Trophoblast cell (in vitro differentiated cells and primary cell): ENCODE results near the gene PRRX2.

Experiments
- DNase-seq, 2 donors: peaks; one replicate each; pipeline ENCODE4 v3.0.0-alpha.2; 2016
- H2AFZ ChIP-seq: 2 replicates; pipeline ENCODE4 v1.6.1; 2013; ENCODE audit warnings: low read length, moderate library complexity, mild to moderate bottlenecking; ENCODE audit not compliant: insufficient read depth, poor library complexity
- H2AK5ac ChIP-seq: 2 replicates; pipeline ENCODE4 v1.6.1; 2013; ENCODE audit warnings: mild to moderate bottlenecking, low read length
- H2BK120ac ChIP-seq: 2 replicates; pipeline ENCODE4 v1.6.1; 2013; ENCODE audit warnings: low read length, mild to moderate bottlenecking, moderate library complexity; ENCODE audit not compliant: insufficient read depth, poor library complexity
- H2BK12ac ChIP-seq: 2 replicates; pipeline ENCODE4 v1.6.1; 2013; ENCODE audit warnings: mild to moderate bottlenecking, low read length, moderate library complexity
- H2BK5ac ChIP-seq: 2 replicates; pipeline ENCODE4 v1.6.1; 2013; ENCODE audit warnings: low read length, low read depth, moderate library complexity, mild to moderate bottlenecking; ENCODE audit not compliant: poor library complexity
- H3K14ac ChIP-seq: 2 replicates; pipeline ENCODE4 v1.6.1; 2013; ENCODE audit warnings: mild to moderate bottlenecking, low read length
- H3K18ac ChIP-seq: 2 replicates; pipeline ENCODE4 v1.6.1; 2013; ENCODE audit warnings: mild to moderate bottlenecking, low read length
- H3K23ac ChIP-seq: 2 replicates; pipeline ENCODE4 v1.6.1; 2013; ENCODE audit warnings: low read length
- H3K27ac ChIP-seq: 2 replicates; pipeline ENCODE4 v1.5.1; 2013; ENCODE audit warnings: low read depth, mild to moderate bottlenecking, inconsistent platforms, low read length, moderate library complexity
- H3K27me3 ChIP-seq: 2 replicates; pipeline ENCODE4 v1.6.1; 2013; ENCODE audit warnings: inconsistent platforms, mild to moderate bottlenecking, low read length, moderate library complexity; ENCODE audit not compliant: insufficient read depth
- H3K36me3 ChIP-seq, 2 experiments: 1 replicate in 1 of 2; 2 replicates in 1 of 2; pipeline ENCODE4 v1.6.1; 2013; ENCODE audit warnings: low read length in 2 of 2, mild to moderate bottlenecking in 2 of 2, moderate library complexity in 1 of 2; ENCODE audit not compliant: insufficient read depth in 2 of 2, control insufficient read depth in 1 of 2
- H3K4ac ChIP-seq: 2 replicates; pipeline ENCODE4 v1.6.1; 2013; ENCODE audit warnings: low read depth, mild to moderate bottlenecking, low read length, moderate library complexity
- H3K4me1 ChIP-seq, 2 experiments: 1 replicate in 1 of 2; 2 replicates in 1 of 2; pipeline ENCODE4 v1.6.1; 2013; ENCODE audit warnings: low read length in 2 of 2, mild to moderate bottlenecking in 2 of 2, moderate library complexity in 1 of 2; ENCODE audit not compliant: insufficient read depth in 2 of 2, control insufficient read depth in 1 of 2
- H3K4me2 ChIP-seq: 2 replicates; pipeline ENCODE4 v1.6.1; 2013; ENCODE audit warnings: inconsistent platforms, mild to moderate bottlenecking, low read length, moderate library complexity
- H3K4me3 ChIP-seq: 2 replicates; pipeline ENCODE4 v1.5.1; 2013; ENCODE audit warnings: mild to moderate bottlenecking, low read depth, low read length, inconsistent platforms
- H3K79me1 ChIP-seq: one replicate; pipeline ENCODE4 v1.6.1; 2013; ENCODE audit warnings: low read length
- H3K79me2 ChIP-seq: 2 replicates; pipeline ENCODE4 v1.6.1; 2013; ENCODE audit warnings: low read length, mild to moderate bottlenecking; ENCODE audit not compliant: control insufficient read depth, insufficient read depth, poor library complexity
- H3K9ac ChIP-seq: 2 replicates; pipeline ENCODE4 v1.6.1; 2013; ENCODE audit warnings: mild to moderate bottlenecking, low read length
- H3K9me3 ChIP-seq: 2 replicates; pipeline ENCODE4 v1.6.1; 2013; ENCODE audit warnings: low read depth, mild to moderate bottlenecking, control low read depth, inconsistent platforms, low read length; ENCODE audit not compliant: insufficient read depth
- H4K12ac ChIP-seq: 2 replicates; pipeline ENCODE4 v1.6.1; 2013; ENCODE audit warnings: low read depth, mild to moderate bottlenecking, low read length, moderate library complexity
- H4K8ac ChIP-seq: 2 replicates; pipeline ENCODE4 v1.6.1; 2013; ENCODE audit warnings: low read depth, mild to moderate bottlenecking, low read length, moderate library complexity
- H4K91ac ChIP-seq: one replicate; pipeline ENCODE4 v1.6.1; 2013; ENCODE audit warnings: low read depth, mild to moderate bottlenecking, low read length, moderate library complexity
- WGBS: extraction: QIAGEN DNeasy Blood & Tissue Kit; methylation state at CpG from one replicate; pipeline ENCODE4 v1.1.7; 2013; ENCODE audit warnings: missing lambda C conversion rate; ENCODE audit not compliant: insufficient read length, insufficient coverage; ENCODE audit errors: extremely low coverage; 5-methylcytosine and 5-hydroxymethylcytosine counted together

PRRX2 gene

DNA sequence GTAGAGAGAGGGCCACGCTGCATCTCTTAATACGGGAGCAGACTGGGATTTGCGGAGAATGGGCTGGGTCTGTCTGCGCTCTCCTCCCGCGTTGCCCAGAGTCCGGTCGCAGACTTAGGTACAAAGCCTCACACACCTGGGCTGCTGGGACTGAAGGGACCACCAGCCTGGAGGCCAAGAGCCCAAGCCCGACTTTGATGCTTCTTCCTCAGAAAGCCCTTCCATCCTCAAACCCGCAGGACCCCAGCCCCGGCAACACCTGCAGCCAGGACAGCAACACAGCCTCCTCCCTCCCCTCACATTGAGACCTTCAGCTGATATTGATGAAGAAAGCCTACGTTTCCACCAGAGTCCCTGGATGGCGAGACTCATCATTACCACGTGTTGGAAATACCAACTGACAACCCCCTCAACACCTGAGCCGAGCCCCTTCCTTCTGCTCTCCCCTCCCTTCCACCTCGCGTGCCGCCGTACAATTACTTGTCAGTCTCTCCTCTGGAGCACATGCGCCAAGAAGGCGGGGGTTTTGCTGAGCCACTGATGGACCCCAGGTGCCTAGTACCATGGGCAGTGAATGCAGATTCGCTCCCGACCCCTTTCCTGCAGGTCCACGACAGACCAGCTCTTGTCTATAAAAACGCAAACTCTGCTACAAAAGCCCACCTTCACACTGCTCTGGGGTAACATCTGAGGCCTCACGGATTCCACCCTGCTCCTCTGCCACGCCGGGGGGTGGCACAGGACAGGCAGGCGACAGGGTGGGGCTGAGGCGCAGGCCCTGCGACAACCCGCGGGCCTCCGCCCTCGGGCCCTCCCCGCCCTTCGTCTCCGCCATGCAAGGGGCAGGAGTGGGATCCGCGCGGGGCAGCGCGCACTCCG lies 24.3 kb upstream of the PRRX2 start:
- Histone ChIP-seq H3K27me3 (no peaks in the 10 kb centered on the region), H2BK120ac (peak overlapping the region; percentile 26), H2AK5ac (peak overlapping the region; percentile 99), H2BK12ac (no peak overlapping the region), H3K79me1 (peaks cover 4% of the 10 kb centered on the region), H3K9ac (peak overlapping the region; percentile 95), H2BK5ac (peak overlapping the region; percentile 11), H3K4ac (peak overlapping the region; percentile 90), H4K12ac (peak overlapping the region; percentile 44), H3K9me3 (no peaks in the 10 kb centered on the region), H3K14ac (peak overlapping the region; percentile 71), H3K18ac (peak overlapping the region; percentile 42), H3K23ac (no peak overlapping the region), H2AFZ (peak overlapping the region; percentile 83), H4K8ac (peak overlapping the region; percentile 90), H4K91ac (peak overlapping the region; percentile 69), H3K79me2 (peaks cover 10% of the 10 kb centered on the region), H3K4me3 (peak overlapping the region; percentile 97), H3K36me3 (peaks cover 30 to 37% of the 10 kb centered on the region in 2 experiments), H3K4me1 (peaks cover 8 to 10% of the 10 kb centered on the region in 2 experiments), H3K27ac (no peak overlapping the region), H3K4me2 (peak overlapping the region; percentile 97)
- WGBS, result no CpG with 5 or more reads among the region's 44 CpGs
- DNase-seq, result no peak

DNA sequence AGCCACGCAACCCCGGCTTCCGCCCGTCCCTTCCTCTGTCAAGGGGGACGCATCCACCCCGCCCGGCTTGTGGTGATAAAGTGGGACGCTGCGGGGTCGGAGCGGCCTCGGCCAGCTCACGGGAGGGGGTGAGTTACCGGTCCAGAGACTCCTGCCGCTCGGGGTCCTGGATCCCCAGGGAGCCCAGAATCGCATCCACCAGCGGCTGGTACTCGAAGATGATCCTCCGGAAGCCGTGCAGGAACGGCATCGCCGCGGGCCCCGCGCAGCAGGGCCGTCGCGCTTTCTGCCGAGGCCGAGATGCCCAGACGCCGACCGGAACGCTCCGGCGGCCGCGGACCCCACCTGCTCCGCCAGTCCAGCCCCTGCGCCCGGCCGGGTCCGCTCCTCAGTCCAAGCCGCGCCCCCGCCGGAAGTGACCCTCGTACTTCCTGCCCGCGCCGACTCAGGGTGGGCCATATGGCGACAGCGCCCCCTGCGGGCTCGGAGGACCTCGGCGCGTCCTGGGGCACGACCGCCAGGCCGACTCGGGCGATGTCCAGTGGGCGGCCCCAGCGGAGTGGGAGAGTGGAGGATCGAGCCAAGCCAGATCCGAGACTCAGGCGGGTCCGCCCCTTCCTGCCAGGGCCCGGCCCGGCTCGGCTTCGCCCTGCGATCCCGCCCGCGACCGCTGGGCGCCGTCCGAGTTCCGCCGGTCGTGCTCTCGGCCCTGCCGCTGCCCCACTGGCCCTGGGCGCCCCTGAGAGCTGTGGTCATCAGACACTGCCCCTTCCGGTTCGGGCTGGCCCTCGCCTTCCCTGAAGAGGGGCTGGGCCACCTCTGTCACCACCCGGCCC lies 23.5 kb upstream of the PRRX2 start, which contains the start of gene ASB6:
ASB6 (minus strand) TSS at position 402 of the 836 bp plus-strand sequence; CDS start at position 250, 152 bp downstream.
- Histone ChIP-seq H3K18ac (peak within 1 kb of the TSS; percentile 48), H3K79me1 (peaks cover 4% of the 10 kb centered on the region), H3K79me2 (peaks cover 10% of the 10 kb centered on the region), H3K4me2 (peak within 1 kb of the TSS; percentile 97), H2AK5ac (peak within 1 kb of the TSS; percentile 99), H3K4ac (peak within 1 kb of the TSS; percentile 90), H3K4me1 (peaks cover 8 to 10% of the 10 kb centered on the region in 2 experiments), H2AFZ (peak within 1 kb of the TSS; percentile 84), H3K27me3 (no peaks in the 10 kb centered on the region), H3K9me3 (no peaks in the 10 kb centered on the region), H2BK5ac (peak within 1 kb of the TSS; percentile 11), H4K91ac (peak within 1 kb of the TSS; percentile 69), H2BK120ac (peak within 1 kb of the TSS; percentile 29), H4K12ac (peak within 1 kb of the TSS; percentile 44), H3K14ac (peak within 1 kb of the TSS; percentile 71), H4K8ac (peak within 1 kb of the TSS; percentile 90), H3K27ac (peak within 1 kb of the TSS; percentile 40), H2BK12ac (no peak within 1 kb of the TSS), H3K36me3 (peaks cover 28 to 32% of the 10 kb centered on the region in 2 experiments), H3K9ac (peak within 1 kb of the TSS; percentile 95), H3K4me3 (peak within 1 kb of the TSS; percentile 97), H3K23ac (no peak within 1 kb of the TSS)
- DNase-seq, result peak; percentile 98 to 99
- no CpG with 5 or more reads among the region's 93 CpGs for WGBS

DNA sequence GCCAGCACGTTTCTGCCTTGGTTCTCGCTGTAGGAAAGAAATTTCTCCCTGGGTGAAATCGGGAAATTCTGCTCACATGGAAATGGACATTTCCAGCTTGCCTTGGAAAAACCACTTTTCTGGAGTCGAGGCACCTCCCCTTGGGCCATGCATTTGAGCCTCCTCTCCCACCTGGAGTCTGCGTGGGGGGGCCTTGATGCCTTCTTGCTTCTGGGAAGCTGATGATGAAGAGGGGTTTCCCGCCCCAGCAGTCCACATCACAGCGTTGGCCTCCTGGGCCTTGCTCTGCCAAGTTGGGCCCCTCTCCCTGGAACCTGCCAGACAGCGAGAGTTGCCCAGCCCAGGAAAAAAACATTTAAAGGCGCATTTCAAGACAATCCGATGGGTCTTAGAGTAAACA lies 21.7 kb upstream of the PRRX2 start:
- WGBS, result no CpG with 5 or more reads among the region's 10 CpGs
- peaks cover 10 to 14% of the 10 kb centered on the region in 2 experiments for H3K36me3 ChIP-seq
- DNase-seq, result no peak
- H3K27ac ChIP-seq, result no peak overlapping the region
- H3K9me3 ChIP-seq, result no peaks in the 10 kb centered on the region
- no peak overlapping the region for H3K18ac ChIP-seq
- peaks cover 5% of the 10 kb centered on the region for H3K79me1 ChIP-seq
- H3K27me3 ChIP-seq, result no peaks in the 10 kb centered on the region
- H4K8ac ChIP-seq, result no peak overlapping the region
- H3K4me2 ChIP-seq, result no peak overlapping the region
- H3K79me2 ChIP-seq, result peaks cover 10% of the 10 kb centered on the region
- no peak overlapping the region for H2BK5ac ChIP-seq
- H3K4ac ChIP-seq, result no peak overlapping the region
- H2AFZ ChIP-seq, result no peak overlapping the region
- H3K9ac ChIP-seq, result no peak overlapping the region
- H4K12ac ChIP-seq, result no peak overlapping the region
- peaks cover 8 to 16% of the 10 kb centered on the region in 2 experiments for H3K4me1 ChIP-seq
- H2AK5ac ChIP-seq, result no peak overlapping the region
- no peak overlapping the region for H3K23ac ChIP-seq
- no peak overlapping the region for H3K4me3 ChIP-seq
- no peak overlapping the region for H3K14ac ChIP-seq
- H2BK120ac ChIP-seq, result no peak overlapping the region
- no peak overlapping the region for H2BK12ac ChIP-seq
- H4K91ac ChIP-seq, result no peak overlapping the region

DNA sequence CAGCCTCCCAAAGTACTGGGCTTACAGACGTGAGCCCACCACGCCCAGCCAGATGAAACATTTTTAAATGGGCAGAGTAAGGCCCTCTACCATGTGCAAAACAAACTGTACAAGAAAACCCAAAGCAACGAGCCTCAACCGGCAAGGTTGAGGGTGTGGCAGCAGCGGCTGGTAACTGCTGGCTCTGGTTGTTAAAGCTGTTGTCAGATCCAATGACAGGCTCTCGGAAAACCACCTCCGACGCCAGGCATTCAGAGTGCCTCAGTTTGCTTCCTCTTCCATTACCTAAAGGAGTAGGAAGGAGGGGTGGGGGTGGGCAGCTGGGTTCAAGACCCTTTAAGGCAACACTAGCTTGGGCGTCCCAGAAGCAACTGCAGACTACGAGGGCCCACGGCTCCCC lies 21.1 kb upstream of the PRRX2 start:
- no peak overlapping the region for H3K27ac ChIP-seq
- H3K79me2 ChIP-seq, result peaks cover 10% of the 10 kb centered on the region
- H3K79me1 ChIP-seq, result peaks cover 6% of the 10 kb centered on the region
- no peak overlapping the region for H3K18ac ChIP-seq
- no peak overlapping the region for H4K8ac ChIP-seq
- H3K4me2 ChIP-seq, result no peak overlapping the region
- H2BK12ac ChIP-seq, result no peak overlapping the region
- no peak overlapping the region for H2AFZ ChIP-seq
- peaks cover 4 to 8% of the 10 kb centered on the region in 2 experiments for H3K36me3 ChIP-seq
- no peak overlapping the region for H2AK5ac ChIP-seq
- H3K4ac ChIP-seq, result no peak overlapping the region
- no peak overlapping the region for H3K23ac ChIP-seq
- no peak overlapping the region for H3K4me3 ChIP-seq
- no peak overlapping the region for H4K12ac ChIP-seq
- DNase-seq, result no peak
- peaks cover 8 to 16% of the 10 kb centered on the region in 2 experiments for H3K4me1 ChIP-seq
- H4K91ac ChIP-seq, result no peak overlapping the region
- H2BK120ac ChIP-seq, result no peak overlapping the region
- no peak overlapping the region for H3K14ac ChIP-seq
- H3K9ac ChIP-seq, result no peak overlapping the region
- H2BK5ac ChIP-seq, result no peak overlapping the region
- H3K27me3 ChIP-seq, result no peaks in the 10 kb centered on the region
- WGBS, result no CpG with 5 or more reads among the region's 11 CpGs
- no peaks in the 10 kb centered on the region for H3K9me3 ChIP-seq
